Activated naive CD8-positive, alpha-beta T cell treated with anti-CD3 and anti-CD28 coated beads, Interleukin-2, amount 10 ng/mL, durations not matched to agents 7 days and 5 days (primary cell): ENCODE measurements around the gene ZC3H7A. TPM values are rescaled to one million over a fixed set of nuclear protein-coding genes. Genes with fewer than 3 reads are reported as not detected.

ENCODE experiments used
- ATAC-seq: fragments of 150-1000 bp; cut with Tn5 transposase; one replicate; pipeline ENCODE4 v1.10.0; 2021; ENCODE audit warnings: low read depth, moderate library complexity
- POLR2A ChIA-PET: fragments of 350-600 bp; sonication (Branson Sonifier 250); formaldehyde crosslinking; loops from one replicate; lab custom pipeline; 2021; ENCODE audit warnings: antibody characterized with exemption; lab: Charles Lee
- DNase-seq: peaks from one replicate; pipeline ENCODE4 v3.0.0; 2021
- H3K27ac Mint-ChIP-seq: one replicate; pipeline ENCODE4 v1.8.0; 2022; ENCODE audit warnings: mild to moderate bottlenecking, mixed read lengths
- H3K27me3 Mint-ChIP-seq: one replicate; pipeline ENCODE4 v1.8.0; 2022; ENCODE audit warnings: mild to moderate bottlenecking, moderate library complexity, mixed read lengths
- H3K36me3 Mint-ChIP-seq: one replicate; pipeline ENCODE4 v1.8.0; 2021; ENCODE audit warnings: mild to moderate bottlenecking, mixed read lengths
- H3K4me1 Mint-ChIP-seq: one replicate; pipeline ENCODE4 v1.8.0; 2021; ENCODE audit warnings: mixed read lengths
- H3K4me3 Mint-ChIP-seq: one replicate; pipeline ENCODE4 v1.8.0; 2022; ENCODE audit warnings: mild to moderate bottlenecking, moderate library complexity, mixed read lengths
- H3K9me3 Mint-ChIP-seq: one replicate; pipeline ENCODE4 v1.8.0; 2021; ENCODE audit warnings: mixed read lengths
- total RNA-seq, 2 experiments: library from RNA; stranded (reverse); gene quantifications; one replicate each; pipeline ENCODE4 v1.2.3, GENCODE V29; 2021

ZC3H7A gene
- total RNA-seq, 2 experiments from 2014 or later: 73.1 to 82.5 TPM

DNA sequence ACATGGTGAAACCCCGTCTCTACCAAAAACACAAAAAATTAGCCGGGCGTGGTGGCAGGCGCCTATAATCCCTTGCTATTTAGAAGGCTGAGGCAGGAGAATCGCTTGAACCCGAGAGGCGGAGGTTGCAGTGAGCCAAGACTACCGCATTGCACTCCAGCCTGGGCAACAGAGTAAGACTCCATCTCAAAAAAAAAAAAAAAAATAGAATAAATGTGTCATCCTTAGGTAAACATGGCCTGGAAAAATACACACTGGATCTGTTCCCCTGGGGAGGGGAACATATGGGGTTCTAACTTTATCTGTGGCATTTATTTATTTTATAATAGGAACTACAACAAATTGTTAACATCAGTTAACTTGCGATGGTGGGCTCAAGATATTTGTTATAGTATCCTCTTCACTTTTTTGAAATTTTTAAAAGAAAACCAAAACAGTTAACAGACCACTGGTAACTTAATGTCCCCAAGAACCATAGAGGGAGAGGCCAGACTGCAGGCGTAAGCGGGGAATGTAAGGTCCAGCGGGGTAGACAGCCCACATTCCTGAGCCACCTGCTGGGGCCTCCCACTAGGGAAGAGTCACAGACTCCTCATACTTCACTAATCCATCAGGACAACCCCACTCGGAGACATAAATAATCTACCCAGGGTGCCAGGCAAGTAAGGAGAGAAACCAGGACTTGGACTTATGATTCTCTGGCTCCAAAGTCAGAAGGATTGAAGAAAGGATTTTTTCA is 41.9 kb downstream of the ZC3H7A start:
- POLR2A ChIA-PET: no interaction called here
- no peak overlapping the region for H3K4me3 Mint-ChIP-seq
- no peaks in the 10 kb centered on the region for H3K4me1 Mint-ChIP-seq
- no peaks in the 10 kb centered on the region for H3K27me3 Mint-ChIP-seq
- H3K9me3 Mint-ChIP-seq: no peaks in the 10 kb centered on the region
- DNase-seq: no peak
- ATAC-seq: no peak
- H3K36me3 Mint-ChIP-seq: peaks cover 30% of the 10 kb centered on the region
- no peak overlapping the region for H3K27ac Mint-ChIP-seq

DNA sequence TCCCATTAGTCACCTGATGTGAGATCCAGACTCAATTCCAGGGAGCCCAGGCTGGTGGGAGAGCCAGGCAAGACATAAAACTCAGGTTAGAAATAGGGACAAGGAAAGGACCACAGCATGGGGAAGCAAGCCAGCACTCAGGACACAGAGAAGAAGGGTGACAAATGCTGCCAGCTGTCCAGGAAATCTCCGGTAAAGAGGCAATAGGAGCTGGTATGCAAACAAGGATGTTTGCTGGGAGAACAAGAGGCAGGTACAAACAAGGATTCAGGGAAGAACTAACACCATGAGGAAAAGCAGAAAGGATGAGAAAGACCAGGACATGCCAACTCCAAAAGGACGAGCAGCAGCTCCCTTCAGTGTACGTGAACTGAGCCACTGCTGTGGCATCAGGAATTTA is 44.2 kb downstream of the ZC3H7A start:
- no peaks in the 10 kb centered on the region for H3K27me3 Mint-ChIP-seq
- no peak overlapping the region for H3K27ac Mint-ChIP-seq
- H3K36me3 Mint-ChIP-seq: peaks cover 31% of the 10 kb centered on the region

DNA sequence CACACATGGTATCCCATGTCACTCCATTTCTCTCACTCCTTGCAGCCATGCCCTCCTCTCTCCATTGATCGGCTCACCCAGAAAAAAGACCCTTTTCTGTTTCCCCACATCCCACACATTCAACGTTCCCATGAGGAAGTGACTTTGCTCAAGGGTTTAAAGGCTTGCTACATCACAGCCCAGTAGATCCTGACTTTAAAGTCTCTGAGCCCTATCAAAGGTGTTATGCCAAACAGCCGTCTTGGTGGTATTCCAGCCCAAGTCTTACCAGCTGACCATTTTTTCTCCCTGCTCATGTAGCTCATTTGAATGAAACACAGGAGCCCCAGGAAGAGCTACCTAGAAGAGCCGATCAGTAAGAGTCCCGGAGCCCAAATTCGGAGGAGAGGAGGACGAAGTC is 47.0 kb downstream of the ZC3H7A start:
- no peaks in the 10 kb centered on the region for H3K4me1 Mint-ChIP-seq
- peaks cover 29% of the 10 kb centered on the region for H3K36me3 Mint-ChIP-seq
- H3K4me3 Mint-ChIP-seq: no peak overlapping the region
- H3K9me3 Mint-ChIP-seq: no peaks in the 10 kb centered on the region
- no peak overlapping the region for H3K27ac Mint-ChIP-seq
- H3K27me3 Mint-ChIP-seq: no peaks in the 10 kb centered on the region
- DNase-seq (no peak), ATAC-seq (no peak)
- POLR2A ChIA-PET: interaction anchor here (0.7 kb wide), 1 partner anchor 83 kb away, joined by 5 read pairs; no protein-coding TSS in a partner anchor

More for the DNA sequence above, 44.2 kb downstream of the ZC3H7A start:
- ATAC-seq (no peak), DNase-seq (no peak)
- POLR2A ChIA-PET: interaction anchor here (0.8 kb wide), 1 partner anchor 10 kb away, joined by 6 read pairs; the partner anchor contains the start of gene TXNDC11
- H3K9me3 Mint-ChIP-seq: no peaks in the 10 kb centered on the region
- H3K4me3 Mint-ChIP-seq: no peak overlapping the region
- H3K4me1 Mint-ChIP-seq: no peaks in the 10 kb centered on the region

DNA sequence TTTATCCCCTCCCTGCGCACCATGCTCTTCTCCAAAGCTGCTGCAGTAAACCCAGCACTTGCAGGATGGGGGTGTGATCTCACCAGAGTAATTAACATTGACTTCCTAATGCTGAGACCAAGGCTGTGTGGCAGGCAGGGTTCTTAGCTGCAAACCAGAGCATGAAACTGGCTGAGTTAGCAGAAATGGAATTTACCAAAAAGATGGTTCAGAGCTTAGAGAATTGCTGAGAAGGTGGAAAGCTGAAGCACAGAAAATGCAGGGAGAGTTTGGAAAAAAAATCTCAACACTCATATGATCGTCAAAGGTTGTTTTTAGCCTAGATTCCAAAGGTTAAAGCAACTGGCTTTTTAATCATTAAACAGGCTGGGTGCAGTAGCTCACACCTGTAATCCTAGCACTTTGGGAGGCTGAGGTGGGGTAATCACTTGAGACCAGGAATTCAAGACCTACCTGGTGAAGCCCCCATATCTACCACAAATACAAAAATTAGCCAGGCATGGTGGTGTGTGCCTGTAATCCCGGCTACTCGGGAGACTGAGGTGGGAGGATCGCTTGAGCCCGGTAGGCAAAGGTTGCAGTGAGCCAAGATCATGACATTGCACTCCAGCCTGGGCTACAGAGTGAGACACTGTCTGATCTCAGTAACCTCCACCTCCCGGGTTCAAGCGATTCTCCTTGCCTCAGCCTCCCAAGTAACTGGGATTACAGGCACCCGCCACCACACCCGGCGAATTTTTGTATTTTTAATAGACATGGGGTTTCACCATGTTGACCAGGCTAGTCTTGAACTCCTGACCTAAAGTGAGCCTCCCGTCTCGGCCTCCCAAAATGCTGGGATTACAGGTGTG is 48.4 kb downstream of the ZC3H7A start:
- DNase-seq (no peak), ATAC-seq (no peak)
- Mint-ChIP-seq H3K27me3 (no peaks in the 10 kb centered on the region), H3K36me3 (peaks cover 27% of the 10 kb centered on the region), H3K4me3 (no peak overlapping the region), H3K4me1 (peaks cover 6% of the 10 kb centered on the region), H3K9me3 (no peaks in the 10 kb centered on the region), H3K27ac (peak overlapping the region; percentile 11)
- POLR2A ChIA-PET: interaction anchor here (0.6 kb wide), 2 partner anchors 12 to 26 kb away, joined by 3 read pairs; no protein-coding TSS in a partner anchor

DNA sequence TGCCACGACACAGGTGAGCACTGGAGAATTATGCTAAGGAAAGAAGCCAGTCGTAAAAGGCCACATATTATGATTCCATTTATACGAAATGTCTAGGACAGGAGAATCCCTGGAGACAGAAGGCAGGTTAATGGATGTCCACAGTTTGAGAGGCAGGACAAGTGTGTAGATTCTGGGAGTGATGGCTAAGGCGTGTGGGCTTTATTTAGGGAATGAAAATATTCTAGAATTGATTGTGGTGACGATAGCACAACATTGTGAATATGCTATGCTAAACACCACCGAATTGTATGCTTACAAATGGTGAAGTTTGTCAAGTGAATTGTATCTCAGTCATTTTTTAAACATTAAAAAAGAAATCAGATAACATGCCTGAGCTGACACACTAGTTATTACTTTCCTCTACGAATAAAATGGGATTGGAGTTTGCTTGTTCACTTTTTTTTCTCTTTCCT is 49.1 kb downstream of the ZC3H7A start:
- ATAC-seq: no peak
- POLR2A ChIA-PET: interaction anchor here (0.6 kb wide), 2 partner anchors 11 to 26 kb away, joined by 3 read pairs; no protein-coding TSS in a partner anchor
- H3K36me3 Mint-ChIP-seq: peaks cover 24% of the 10 kb centered on the region

DNA sequence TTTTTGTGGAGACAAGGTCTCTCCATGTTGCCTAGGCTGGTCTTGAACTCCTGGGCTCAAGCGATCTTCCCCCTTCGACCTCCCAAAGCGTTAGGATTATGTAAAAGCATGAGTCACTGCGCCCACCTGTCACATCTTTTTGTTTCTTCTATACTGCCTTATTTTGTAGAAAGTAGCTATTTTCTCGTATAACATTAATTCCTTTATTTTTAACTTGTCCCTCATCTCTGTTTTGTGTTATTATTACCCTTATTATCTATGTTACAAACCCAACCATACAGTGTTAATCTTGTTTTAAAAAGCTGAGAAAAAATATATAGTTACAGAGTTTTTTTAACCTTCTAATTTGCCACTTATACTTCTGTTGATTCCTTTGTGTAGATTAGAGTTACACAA is 53.0 kb downstream of the ZC3H7A start:
- DNase-seq: no peak
- POLR2A ChIA-PET: interaction anchor here (0.9 to 5.1 kb wide), 3 partner anchors 28 to 79 kb away, joined by 5 to 36 read pairs (median 6); partner anchors contain the start of gene ZC3H7A
- ATAC-seq: no peak
- no peaks in the 10 kb centered on the region for H3K9me3 Mint-ChIP-seq
- no peaks in the 10 kb centered on the region for H3K27me3 Mint-ChIP-seq
- peak overlapping the region; percentile 93 for H3K27ac Mint-ChIP-seq
- peaks cover 33% of the 10 kb centered on the region for H3K4me1 Mint-ChIP-seq
- H3K36me3 Mint-ChIP-seq: peaks cover 7% of the 10 kb centered on the region
- H3K4me3 Mint-ChIP-seq: peak overlapping the region; percentile 96

More for the DNA sequence above, 49.1 kb downstream of the ZC3H7A start:
- peak overlapping the region; percentile 51 for H3K27ac Mint-ChIP-seq
- no peak overlapping the region for H3K4me3 Mint-ChIP-seq
- H3K9me3 Mint-ChIP-seq: no peaks in the 10 kb centered on the region
- H3K27me3 Mint-ChIP-seq: no peaks in the 10 kb centered on the region
- DNase-seq: no peak
- peaks cover 10% of the 10 kb centered on the region for H3K4me1 Mint-ChIP-seq

DNA sequence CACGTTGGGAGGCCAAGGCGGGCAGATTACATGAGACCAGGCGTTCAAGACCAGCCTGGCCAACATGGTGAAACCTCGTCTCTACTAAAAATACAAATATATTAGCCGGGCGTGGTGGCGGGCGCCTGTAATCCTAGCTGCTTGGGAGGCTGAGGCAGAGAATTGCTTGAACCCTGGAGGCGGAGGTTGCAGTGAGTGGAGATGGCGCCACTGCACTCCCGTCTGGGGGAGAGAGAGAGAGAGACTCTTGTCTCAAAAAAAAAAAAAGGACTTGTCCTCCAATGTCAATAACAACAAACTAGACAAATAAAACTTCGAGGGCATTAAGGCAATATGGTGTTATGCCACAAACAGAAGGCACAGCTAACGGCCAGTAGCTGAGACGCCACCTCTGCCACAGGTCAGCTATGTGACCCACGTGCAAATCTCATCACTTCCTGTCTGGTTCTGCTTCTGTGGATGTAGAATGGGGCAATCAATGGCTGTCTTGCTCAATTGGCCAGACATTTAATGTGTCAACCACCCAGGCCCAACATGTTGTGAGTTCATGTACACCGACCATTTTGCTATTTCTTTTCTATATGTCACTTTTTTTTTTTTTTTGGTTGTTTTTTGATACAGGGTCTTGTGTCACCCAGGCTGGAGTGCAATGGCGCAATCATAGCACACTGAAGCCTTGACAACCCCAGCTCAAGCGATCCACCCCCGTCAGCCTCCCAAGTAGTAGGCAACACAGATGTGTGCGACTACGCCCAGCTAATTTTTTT is 53.6 kb downstream of the ZC3H7A start:
- H3K36me3 Mint-ChIP-seq: peaks cover 6% of the 10 kb centered on the region
- DNase-seq: no peak
- H3K27me3 Mint-ChIP-seq: no peaks in the 10 kb centered on the region
- H3K4me1 Mint-ChIP-seq: peaks cover 36% of the 10 kb centered on the region
- peak overlapping the region; percentile 93 for H3K27ac Mint-ChIP-seq
- H3K9me3 Mint-ChIP-seq: no peaks in the 10 kb centered on the region
- ATAC-seq: no peak
- POLR2A ChIA-PET: interaction anchor here (0.6 to 5.1 kb wide), 13 partner anchors 10 to 471 kb away, joined by 3 to 36 read pairs (median 5); partner anchors contain the start of genes LITAF and ZC3H7A
- H3K4me3 Mint-ChIP-seq: peak overlapping the region; percentile 96

DNA sequence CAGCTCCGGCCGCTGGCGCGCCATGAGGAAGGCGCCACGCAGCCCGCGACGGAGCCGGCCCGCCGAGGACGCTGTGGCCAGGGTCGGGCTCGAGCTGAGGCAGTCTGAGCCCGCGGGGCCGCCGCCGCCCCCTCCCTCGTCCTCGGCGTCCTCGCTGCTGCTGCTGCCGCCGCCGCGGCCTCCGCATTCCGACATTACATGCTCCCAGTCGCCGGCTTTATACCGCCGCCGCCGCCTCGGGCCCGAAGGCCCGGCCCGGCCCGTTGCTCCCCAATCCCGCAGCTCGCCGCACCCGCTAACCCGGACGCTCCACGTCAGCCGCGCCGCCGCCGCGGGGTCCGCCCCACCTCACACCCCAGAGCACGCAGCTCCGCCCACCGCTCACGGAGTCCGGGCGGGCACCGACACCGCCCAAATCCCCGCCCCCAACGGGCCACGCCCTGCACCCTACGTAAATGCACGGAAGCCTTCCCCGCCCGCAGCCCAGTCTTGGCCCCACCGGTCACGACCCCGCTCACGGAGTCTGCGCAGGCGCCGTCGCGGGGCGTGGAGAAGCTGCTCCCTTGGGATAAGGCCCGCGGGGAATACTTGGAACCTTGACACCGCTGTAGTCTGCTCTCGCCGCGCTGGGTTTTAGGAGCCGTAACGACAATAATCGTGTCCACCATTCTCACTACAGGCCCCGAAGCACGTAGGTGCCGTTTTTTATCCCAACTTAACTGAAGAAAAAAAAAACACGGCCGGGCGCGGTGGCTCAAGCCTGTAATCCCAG is 54.3 kb downstream of the ZC3H7A start, which contains the start of gene TXNDC11:
TSS of gene TXNDC11 (minus strand) at position 322 of the 772 bp plus-strand sequence. CDS start at position 195, 127 bp downstream.
- peak; percentile 90 for ATAC-seq
- H3K27ac Mint-ChIP-seq: peak within 1 kb of the TSS; percentile 94
- H3K9me3 Mint-ChIP-seq: no peaks in the 10 kb centered on the region
- POLR2A ChIA-PET: interaction anchor here (0.6 to 5.1 kb wide), 19 partner anchors 11 to 470 kb away, joined by 3 to 36 read pairs (median 4); partner anchors contain the start of genes LITAF and ZC3H7A
- peak within 1 kb of the TSS; percentile 96 for H3K4me3 Mint-ChIP-seq
- peak; percentile 100 for DNase-seq
- peaks cover 41% of the 10 kb centered on the region for H3K4me1 Mint-ChIP-seq
- H3K27me3 Mint-ChIP-seq: no peaks in the 10 kb centered on the region
- H3K36me3 Mint-ChIP-seq: peaks cover 8% of the 10 kb centered on the region

DNA sequence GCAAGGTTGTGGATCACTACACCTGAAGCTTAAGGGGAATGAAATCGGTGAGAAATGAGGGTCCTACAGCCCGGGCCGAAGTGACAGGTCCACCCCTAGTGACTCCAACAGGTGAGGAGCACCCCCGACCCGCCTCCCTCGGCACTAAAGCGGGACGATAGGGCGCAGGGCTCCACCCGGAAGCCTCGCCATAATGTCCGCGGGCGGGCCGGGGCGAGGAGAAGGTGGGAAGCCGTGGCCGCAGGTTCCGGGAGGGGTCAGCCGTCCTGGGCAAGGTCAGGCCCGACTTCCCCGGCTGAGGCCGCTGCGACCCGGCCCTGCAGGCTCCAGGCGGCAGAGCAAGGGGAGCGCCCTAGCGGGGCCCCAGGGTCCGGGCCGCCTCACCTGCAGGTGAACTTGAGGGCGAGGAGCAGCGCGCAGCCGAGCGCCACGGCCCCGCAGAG is 54.9 kb downstream of the ZC3H7A start:
- Mint-ChIP-seq H3K9me3 (no peaks in the 10 kb centered on the region), H3K4me3 (peak overlapping the region; percentile 96), H3K36me3 (peaks cover 10% of the 10 kb centered on the region), H3K27me3 (no peaks in the 10 kb centered on the region), H3K4me1 (peaks cover 41% of the 10 kb centered on the region), H3K27ac (peak overlapping the region; percentile 94)
- DNase-seq (no peak), ATAC-seq (peak; percentile 21)
- POLR2A ChIA-PET: interaction anchor here (0.6 to 5.1 kb wide), 11 partner anchors 11 to 156 kb away, joined by 3 to 36 read pairs (median 7); partner anchors contain the start of genes LITAF and ZC3H7A

DNA sequence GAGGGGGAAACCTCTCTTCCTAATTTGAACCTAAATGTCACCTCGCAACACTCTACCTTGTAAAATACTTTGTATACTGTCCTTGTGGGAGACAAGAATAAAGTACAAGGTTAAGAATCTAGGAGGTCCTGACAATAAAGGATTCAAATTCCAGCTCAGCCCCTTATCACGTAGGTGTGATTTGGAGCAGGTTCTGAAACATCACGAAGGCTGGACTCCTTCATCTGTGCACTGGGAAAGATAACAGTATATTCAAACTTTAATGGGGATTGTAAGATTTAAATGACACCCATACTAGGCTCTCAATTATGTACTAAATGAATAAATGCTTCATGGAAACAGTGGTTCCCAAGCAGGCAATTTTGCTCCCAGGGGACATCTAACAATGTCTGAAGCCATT is 56.5 kb downstream of the ZC3H7A start:
- POLR2A ChIA-PET: interaction anchor here (5.1 kb wide), 1 partner anchor 57 kb away, joined by 36 read pairs; the partner anchor contains the start of gene ZC3H7A
- Mint-ChIP-seq H3K27ac (no peak overlapping the region), H3K4me1 (peaks cover 46% of the 10 kb centered on the region), H3K4me3 (peak overlapping the region; percentile 96), H3K36me3 (peaks cover 14% of the 10 kb centered on the region), H3K9me3 (no peaks in the 10 kb centered on the region), H3K27me3 (no peaks in the 10 kb centered on the region)
- ATAC-seq (no peak), DNase-seq (no peak)

DNA sequence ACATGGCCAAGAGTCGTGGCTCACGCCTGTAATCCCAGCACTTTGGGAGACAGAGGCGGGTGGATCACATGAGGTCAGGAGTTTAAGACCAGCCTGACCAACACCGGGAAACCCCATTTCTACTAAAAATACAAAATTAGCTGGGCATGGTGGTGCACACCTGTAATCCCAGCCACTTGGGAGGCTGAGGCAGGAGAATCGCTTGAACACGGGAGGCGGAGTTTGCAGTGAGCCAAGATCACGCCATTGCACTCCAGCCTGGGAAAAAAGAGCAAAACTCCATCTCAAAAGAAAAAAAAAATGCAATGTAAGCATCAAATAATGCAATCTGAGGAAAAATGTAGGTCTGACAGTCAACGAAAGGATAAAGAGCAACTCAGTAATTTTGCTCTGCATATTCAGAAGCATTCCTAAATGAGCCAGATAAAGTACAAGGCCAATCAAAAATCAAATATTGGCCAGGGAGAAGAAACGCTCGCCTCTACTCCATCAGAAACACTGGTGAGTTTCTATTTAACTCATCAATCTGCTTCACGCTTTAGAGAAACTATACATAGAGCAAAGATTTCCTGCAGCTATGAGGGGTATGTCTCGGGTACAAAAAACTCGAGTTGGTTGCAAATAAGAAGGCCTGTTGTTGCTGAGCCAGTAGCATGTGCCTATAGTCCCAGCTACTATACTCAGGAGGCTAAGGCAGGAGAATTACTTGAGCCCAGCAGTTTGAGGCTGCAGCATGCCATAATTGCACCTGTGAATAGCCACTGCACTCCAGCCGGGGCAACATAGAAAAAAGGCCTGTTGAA is 58.1 kb downstream of the ZC3H7A start:
- ATAC-seq (no peak), DNase-seq (no peak)
- POLR2A ChIA-PET: interaction anchor here (0.7 kb wide), 2 partner anchors 391 to 483 kb away, joined by 3 to 6 read pairs; partner anchors contain the start of gene SOCS1
- peaks cover 47% of the 10 kb centered on the region for H3K4me1 Mint-ChIP-seq
- no peaks in the 10 kb centered on the region for H3K27me3 Mint-ChIP-seq
- H3K27ac Mint-ChIP-seq: no peak overlapping the region
- peaks cover 19% of the 10 kb centered on the region for H3K36me3 Mint-ChIP-seq
- no peaks in the 10 kb centered on the region for H3K9me3 Mint-ChIP-seq
- peak overlapping the region; percentile 7 for H3K4me3 Mint-ChIP-seq
